DOHH2 (cell line): Measurements from ENCODE around the gene KLF16.

Source experiments
- EZH2phosphoT487 ChIP-seq: fragments of 200-600 bp; sonication (generic); IDR thresholded peaks from 2 replicates; pipeline ENCODE4 v1.6.1; 2017; ENCODE audit warnings: borderline replicate concordance, mild to moderate bottlenecking, antibody characterized with exemption, low read length, moderate library complexity, mixed read lengths
- TF ChIP-seq, protein P1 (sequence below): fragments of 200-600 bp; sonication (generic); IDR thresholded peaks from one replicate; pipeline ENCODE4 v1.5.1; 2014; ENCODE audit warnings: antibody characterized with exemption, mild to moderate bottlenecking, low read depth, low read length; ENCODE audit not compliant: poor library complexity, severe bottlenecking

DNA sequence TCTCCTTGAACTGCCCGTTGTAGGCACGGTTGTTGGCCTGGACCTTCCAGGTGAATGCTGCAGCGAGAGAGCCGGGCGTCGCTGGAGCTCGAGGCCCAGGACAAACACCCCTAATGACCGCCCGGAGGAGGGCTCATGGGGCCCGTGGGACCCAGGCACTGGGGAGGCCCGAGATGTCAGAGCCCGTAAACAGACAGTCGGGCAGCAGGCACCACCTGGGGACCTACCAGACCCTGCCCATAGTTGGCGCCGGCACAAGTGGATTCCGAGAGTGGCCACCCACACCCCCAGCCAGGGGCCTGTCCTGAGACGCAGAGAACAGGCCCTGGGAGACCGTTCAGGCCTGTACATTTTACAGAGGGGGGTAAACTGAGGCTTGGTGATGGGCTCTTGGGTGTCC is 53.7 kb downstream of the KLF16 start:
- TF ChIP-seq, protein P1, sequence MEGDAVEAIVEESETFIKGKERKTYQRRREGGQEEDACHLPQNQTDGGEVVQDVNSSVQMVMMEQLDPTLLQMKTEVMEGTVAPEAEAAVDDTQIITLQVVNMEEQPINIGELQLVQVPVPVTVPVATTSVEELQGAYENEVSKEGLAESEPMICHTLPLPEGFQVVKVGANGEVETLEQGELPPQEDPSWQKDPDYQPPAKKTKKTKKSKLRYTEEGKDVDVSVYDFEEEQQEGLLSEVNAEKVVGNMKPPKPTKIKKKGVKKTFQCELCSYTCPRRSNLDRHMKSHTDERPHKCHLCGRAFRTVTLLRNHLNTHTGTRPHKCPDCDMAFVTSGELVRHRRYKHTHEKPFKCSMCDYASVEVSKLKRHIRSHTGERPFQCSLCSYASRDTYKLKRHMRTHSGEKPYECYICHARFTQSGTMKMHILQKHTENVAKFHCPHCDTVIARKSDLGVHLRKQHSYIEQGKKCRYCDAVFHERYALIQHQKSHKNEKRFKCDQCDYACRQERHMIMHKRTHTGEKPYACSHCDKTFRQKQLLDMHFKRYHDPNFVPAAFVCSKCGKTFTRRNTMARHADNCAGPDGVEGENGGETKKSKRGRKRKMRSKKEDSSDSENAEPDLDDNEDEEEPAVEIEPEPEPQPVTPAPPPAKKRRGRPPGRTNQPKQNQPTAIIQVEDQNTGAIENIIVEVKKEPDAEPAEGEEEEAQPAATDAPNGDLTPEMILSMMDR: no peak
- no peak for TF ChIP-seq EZH2phosphoT487
